ENCODE measurements around the gene DGCR2. TPM values are rescaled to one million over a fixed set of nuclear protein-coding genes. Genes with fewer than 3 reads are reported as not detected.

The DGCR2 gene
- total and polyA plus RNA-seq, 2 of the 8 experiments (the other 6 are each of a cell fraction or from before 2014, with no cell fraction given): 42.3 to 62.2 TPM

- TF ChIP-seq HDAC2 (IDR thresholded peaks at IDR 0.05; ENCODE audit: borderline replicate concordance in 1 of 2, low read depth in 2 of 2, low read length in 2 of 2): no peak
Measured at GRCh38 chr22:19107730-19108074, 14.5 kb downstream of the DGCR2 start (continued).

All from H1 (cell line).